Esophagus squamous epithelium (tissue), 4 donors: Measurements from ENCODE around the gene RNF213.

Experiments
- POLR2A ChIP-seq, 4 donors: fragments of 450-650 bp; IDR thresholded peaks; one replicate each; pipeline ENCODE4 v1.6.1; 2017; ENCODE audit warnings: antibody characterized with exemption in 4 of 4, mild to moderate bottlenecking in 4 of 4, moderate library complexity in 3 of 4
- TF ChIP-seq, protein P1 (sequence below), 6 experiments: fragments of 450-650 bp in 4 of 6; fragments of 200-600 bp in 2 of 6; sonication (generic) in 2 of 6; IDR thresholded peaks; one replicate each; pipeline ENCODE4 v1.5.1; 2016 to 2019; ENCODE audit warnings: antibody characterized with exemption in 6 of 6, mild to moderate bottlenecking in 4 of 6, moderate library complexity in 4 of 6

GRCh38 chr17:80284631-80285030 lies 24.0 kb downstream of the RNF213 start:
- TF ChIP-seq, protein P1, sequence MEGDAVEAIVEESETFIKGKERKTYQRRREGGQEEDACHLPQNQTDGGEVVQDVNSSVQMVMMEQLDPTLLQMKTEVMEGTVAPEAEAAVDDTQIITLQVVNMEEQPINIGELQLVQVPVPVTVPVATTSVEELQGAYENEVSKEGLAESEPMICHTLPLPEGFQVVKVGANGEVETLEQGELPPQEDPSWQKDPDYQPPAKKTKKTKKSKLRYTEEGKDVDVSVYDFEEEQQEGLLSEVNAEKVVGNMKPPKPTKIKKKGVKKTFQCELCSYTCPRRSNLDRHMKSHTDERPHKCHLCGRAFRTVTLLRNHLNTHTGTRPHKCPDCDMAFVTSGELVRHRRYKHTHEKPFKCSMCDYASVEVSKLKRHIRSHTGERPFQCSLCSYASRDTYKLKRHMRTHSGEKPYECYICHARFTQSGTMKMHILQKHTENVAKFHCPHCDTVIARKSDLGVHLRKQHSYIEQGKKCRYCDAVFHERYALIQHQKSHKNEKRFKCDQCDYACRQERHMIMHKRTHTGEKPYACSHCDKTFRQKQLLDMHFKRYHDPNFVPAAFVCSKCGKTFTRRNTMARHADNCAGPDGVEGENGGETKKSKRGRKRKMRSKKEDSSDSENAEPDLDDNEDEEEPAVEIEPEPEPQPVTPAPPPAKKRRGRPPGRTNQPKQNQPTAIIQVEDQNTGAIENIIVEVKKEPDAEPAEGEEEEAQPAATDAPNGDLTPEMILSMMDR (IDR thresholded peaks at IDR 0.05), result no peak
- TF ChIP-seq POLR2A (IDR thresholded peaks at IDR 0.05), result no peak
